GM18505 (cell line): Measurements from ENCODE around the gene EHBP1L1.

Experiments
- ATAC-seq: cut with Tn5 transposase; IDR thresholded peaks from one replicate; pipeline ENCODE4 v1.9.1; 2021; ENCODE audit not compliant: unreplicated experiment
- POLR2A ChIP-seq: IDR thresholded peaks from 4 replicates; pipeline ENCODE4 v1.6.1; 2011; ENCODE audit warnings: borderline replicate concordance; ENCODE audit not compliant: insufficient read depth, insufficient read length; ENCODE audit errors: extremely low read depth

EHBP1L1 gene

DNA sequence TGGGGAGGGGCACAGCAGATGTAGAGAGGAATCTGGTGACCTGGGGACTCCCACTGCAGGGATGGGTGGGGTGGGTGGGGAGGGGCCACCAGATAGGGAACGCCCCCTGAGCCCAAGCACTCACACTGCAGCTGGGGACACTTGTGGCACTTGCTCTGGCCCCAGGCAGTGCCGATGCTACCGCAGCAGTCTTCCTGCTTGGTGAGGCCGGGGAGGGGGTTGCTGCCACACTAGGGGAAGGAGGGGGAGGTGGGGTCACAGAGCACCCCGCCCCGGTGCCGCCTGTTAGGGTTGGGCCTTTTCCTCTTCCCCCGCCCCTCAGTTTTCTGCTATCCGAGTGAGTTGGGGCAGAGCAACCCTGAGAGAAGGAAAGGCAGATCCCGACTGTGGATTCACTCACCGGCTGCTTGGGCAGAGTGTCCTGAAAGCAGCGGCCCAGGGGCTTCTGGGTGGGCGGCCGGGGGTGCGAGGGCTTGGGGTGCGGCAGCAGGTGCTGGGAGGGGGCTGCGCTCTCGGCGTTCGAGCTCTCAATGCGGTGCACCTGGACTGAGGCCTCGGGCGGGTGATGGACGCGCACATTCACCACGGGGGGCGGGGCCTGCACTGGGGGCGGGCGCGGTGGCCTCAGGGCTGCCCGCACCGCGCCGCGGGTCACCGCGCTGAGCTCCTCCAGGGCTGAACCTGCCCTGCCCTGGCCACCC lies 22.4 kb upstream of the EHBP1L1 start:
- no peak for TF ChIP-seq POLR2A
- no peak for ATAC-seq

DNA sequence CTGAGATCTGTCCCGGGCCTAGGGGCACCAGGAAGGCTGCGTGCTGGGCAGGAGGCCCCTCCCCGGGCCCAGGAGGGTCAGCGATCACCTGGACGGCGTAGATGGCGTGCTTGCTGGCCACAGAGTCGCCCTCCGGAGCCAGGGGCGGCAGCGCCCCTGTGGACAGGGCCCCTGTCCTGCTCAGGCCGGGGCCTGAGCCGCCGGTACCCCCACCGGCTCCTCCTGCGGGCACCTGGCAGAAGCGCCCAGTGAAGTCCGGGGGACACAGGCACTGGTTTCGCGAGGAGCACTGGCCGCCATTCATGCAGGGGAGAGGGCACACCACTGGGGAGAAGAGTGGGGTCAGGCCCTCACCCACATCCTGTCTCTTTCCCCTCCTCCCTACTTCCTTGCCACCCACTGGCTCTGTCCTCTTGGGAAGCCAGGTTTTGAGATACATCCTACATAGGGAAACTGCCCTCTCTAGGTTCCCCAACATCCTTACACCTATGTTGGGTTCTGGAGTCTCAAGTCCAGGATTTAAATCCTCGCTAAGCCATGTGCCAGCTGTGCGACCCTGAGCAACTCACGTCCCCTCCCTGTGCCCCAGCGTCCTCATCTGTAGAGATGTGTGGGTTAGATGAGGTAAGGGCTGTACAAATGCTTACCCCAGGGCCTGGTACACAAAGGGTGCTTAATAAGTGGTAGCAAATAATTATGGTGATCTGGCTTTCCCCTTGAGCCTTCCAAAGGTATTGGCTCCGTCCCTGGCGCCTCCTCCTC lies 21.6 kb upstream of the EHBP1L1 start:
- ATAC-seq: no peak
- TF ChIP-seq POLR2A: no peak

- no peak for ATAC-seq
- no peak for TF ChIP-seq POLR2A
Observed at GRCh38 chr11:65554842-65555430, 20.9 kb upstream of the EHBP1L1 start.

DNA sequence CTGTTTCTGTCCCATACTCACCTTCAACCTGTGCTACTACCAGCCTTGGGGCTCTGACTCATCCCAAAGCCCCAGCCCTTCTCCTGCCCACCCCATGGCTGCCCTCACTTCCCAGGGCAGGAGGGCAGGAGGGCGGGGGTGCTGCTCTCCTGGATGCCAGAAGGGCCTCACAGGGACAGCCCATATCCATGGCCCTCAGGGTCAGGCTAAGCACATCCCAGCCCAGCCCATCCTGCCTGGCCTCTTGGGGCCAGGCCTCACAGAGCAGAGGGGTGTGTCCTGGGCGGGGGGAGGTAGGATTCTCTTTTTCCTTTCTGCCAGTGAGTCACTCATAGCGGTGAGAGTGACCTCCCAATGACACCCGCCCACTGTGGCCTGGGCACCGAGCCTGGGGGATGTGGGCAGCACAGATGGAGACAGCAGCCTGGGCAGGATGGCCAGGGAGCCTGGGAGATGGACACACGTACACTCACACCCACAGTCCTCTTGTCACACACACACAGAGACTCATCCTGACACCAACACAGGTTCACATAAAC lies 20.1 kb upstream of the EHBP1L1 start:
- ATAC-seq: no peak
- TF ChIP-seq POLR2A: no peak

- TF ChIP-seq POLR2A: no peak
- no peak for ATAC-seq
Observed at GRCh38 chr11:65556470-65557279, 19.2 kb upstream of the EHBP1L1 start.

DNA sequence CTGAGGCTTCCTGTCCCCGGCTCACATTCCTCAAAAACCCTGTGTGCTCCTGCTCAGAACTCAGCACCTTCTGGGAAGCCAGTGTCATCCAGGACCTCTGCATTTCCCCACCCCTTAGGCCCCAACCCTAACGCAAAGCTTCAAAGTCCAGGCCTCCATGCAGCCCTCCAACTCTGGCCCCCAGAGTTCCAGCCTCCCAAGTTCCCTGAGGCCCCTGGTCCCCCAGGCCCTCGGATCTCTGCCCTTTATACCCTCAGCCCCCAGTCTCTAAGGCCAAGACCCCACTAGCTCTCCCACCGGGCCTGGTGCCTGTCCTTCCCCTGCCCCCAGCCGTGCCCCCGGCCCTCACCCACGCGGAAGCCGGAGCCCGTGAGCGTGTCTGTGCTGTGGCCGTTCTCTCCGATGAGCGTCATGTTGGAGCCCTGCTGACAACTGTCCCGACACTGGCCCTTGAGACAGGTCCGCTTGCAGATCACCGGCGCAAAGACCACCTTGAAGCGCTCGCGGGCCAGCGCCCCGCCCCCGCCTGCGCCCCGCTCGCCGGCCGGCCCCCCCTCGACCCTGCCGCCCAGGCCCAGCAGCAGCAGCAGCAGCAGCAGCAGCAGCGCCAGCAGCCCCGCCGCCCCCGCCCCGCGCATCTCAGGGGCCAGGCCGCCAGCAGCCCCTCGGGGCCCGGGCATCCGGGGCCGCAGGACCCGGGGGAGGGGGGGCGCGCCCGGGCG lies 18.4 kb upstream of the EHBP1L1 start:
- ATAC-seq: no peak
- no peak for TF ChIP-seq POLR2A

GRCh38 chr11:65558002-65558929 lies 17.6 kb upstream of the EHBP1L1 start, which contains the start of gene LTBP3:
Gene LTBP3, minus strand, starts transcription at chr11:65558359. Its CDS starts 400 bp downstream, at chr11:65557959.
- no peak for TF ChIP-seq POLR2A
- ATAC-seq: no peak

GRCh38 chr11:65558930-65559509 lies 16.8 kb upstream of the EHBP1L1 start:
- no peak for TF ChIP-seq POLR2A
- no peak for ATAC-seq

- TF ChIP-seq POLR2A: no peak
- ATAC-seq: no peak
Observed at GRCh38 chr11:65559535-65559934, 16.3 kb upstream of the EHBP1L1 start.

- no peak for TF ChIP-seq POLR2A
- ATAC-seq: no peak
Observed at GRCh38 chr11:65559951-65560537, 15.8 kb upstream of the EHBP1L1 start.
